ENCODE measurements around the gene PRKN. TPM values are rescaled to one million over a fixed set of nuclear protein-coding genes. Genes with fewer than 3 reads are reported as not detected.
A peak's percentile ranks its signal among the peaks of the same experiment; 100 is the strongest.

The PRKN gene
- total and polyA plus RNA-seq, 2 experiments from 2014 or later: 11.7 to 28.1 TPM

GRCh38 chr6:161379834-161380582 lies 1347.6 kb downstream of the PRKN start:
- TF ChIP-seq CTCF (IDR thresholded peaks at IDR 0.05; ENCODE audit: low read depth, low read length): no peak
- DNase-seq (ENCODE audit: low read depth in 1 of 2, low spot score in 1 of 2): peak in 1 of 2 donors; percentile 84
- Histone ChIP-seq H3K9me3 (ENCODE audit: low read depth) (no peaks in the 10 kb centered on the region), H3K4me1 (ENCODE audit: low read depth) (no peaks in the 10 kb centered on the region), H3K27me3 (no peaks in the 10 kb centered on the region), H3K27ac (no peak overlapping the region), H3K36me3 (no peaks in the 10 kb centered on the region), H3K4me3 (no peak overlapping the region)

- Histone ChIP-seq H3K4me1 (ENCODE audit: low read depth) (no peaks in the 10 kb centered on the region), H3K36me3 (no peaks in the 10 kb centered on the region), H3K4me3 (no peak overlapping the region), H3K9me3 (ENCODE audit: low read depth) (no peaks in the 10 kb centered on the region), H3K27me3 (no peaks in the 10 kb centered on the region), H3K27ac (no peak overlapping the region)
- no peak for DNase-seq (ENCODE audit: low read depth in 1 of 2, low spot score in 1 of 2)
- TF ChIP-seq CTCF (IDR thresholded peaks at IDR 0.05; ENCODE audit: low read depth, low read length): no peak
These were observed 1349.5 kb downstream of the PRKN start for GRCh38 chr6:161378115-161378514.

GRCh38 chr6:161377116-161377515 lies 1350.5 kb downstream of the PRKN start:
- no peak for TF ChIP-seq CTCF (IDR thresholded peaks at IDR 0.05; ENCODE audit: low read depth, low read length)

GRCh38 chr6:161376367-161376766 lies 1351.2 kb downstream of the PRKN start:
- Histone ChIP-seq H3K4me1 (ENCODE audit: low read depth) (no peaks in the 10 kb centered on the region), H3K4me3 (no peak overlapping the region), H3K36me3 (no peaks in the 10 kb centered on the region), H3K9me3 (ENCODE audit: low read depth) (no peaks in the 10 kb centered on the region), H3K27me3 (no peaks in the 10 kb centered on the region), H3K27ac (no peak overlapping the region)
- DNase-seq (ENCODE audit: low read depth in 1 of 2, low spot score in 1 of 2): no peak
- no peak for TF ChIP-seq CTCF (IDR thresholded peaks at IDR 0.05; ENCODE audit: low read depth, low read length)

More at GRCh38 chr6:161377116-161377515, 1350.5 kb downstream of the PRKN start:
- Histone ChIP-seq H3K27ac (no peak overlapping the region), H3K9me3 (ENCODE audit: low read depth) (no peaks in the 10 kb centered on the region), H3K36me3 (no peaks in the 10 kb centered on the region), H3K27me3 (no peaks in the 10 kb centered on the region), H3K4me1 (ENCODE audit: low read depth) (no peaks in the 10 kb centered on the region), H3K4me3 (no peak overlapping the region)
- DNase-seq (ENCODE audit: low read depth in 1 of 2, low spot score in 1 of 2): no peak

GRCh38 chr6:161374971-161375873 lies 1352.3 kb downstream of the PRKN start:
- H3K9me3 ChIP-seq (ENCODE audit: low read depth): no peaks in the 10 kb centered on the region
- H3K36me3 ChIP-seq: no peaks in the 10 kb centered on the region
- H3K4me3 ChIP-seq: no peak overlapping the region
- H3K27me3 ChIP-seq: no peaks in the 10 kb centered on the region
- TF ChIP-seq CTCF (IDR thresholded peaks at IDR 0.05; ENCODE audit: low read depth, low read length): peak; percentile 28
- H3K4me1 ChIP-seq (ENCODE audit: low read depth): no peaks in the 10 kb centered on the region
- peak; percentile 48 to 72 for DNase-seq (ENCODE audit: low read depth in 1 of 2, low spot score in 1 of 2)
- H3K27ac ChIP-seq: peak overlapping the region; percentile 52
